Heart left ventricle (tissue), 16 donors: ENCODE results near the gene ZNF570. TPM values are rescaled to one million over a fixed set of nuclear protein-coding genes. Genes with fewer than 3 reads are reported as not detected.
A peak's percentile ranks its signal among the peaks of the same experiment; 100 is the strongest.

Experiments
- ATAC-seq, 4 donors: fragments of 200-7000 bp; cut with Tn5 transposase; one replicate each; pipeline ENCODE4 v1.9.1; 2020 to 2022; ENCODE audit warnings: moderate library complexity in 4 of 4, mild to moderate bottlenecking in 3 of 4, moderate number of reproducible peaks in 1 of 4
- DNase-seq, 5 donors: peaks; one replicate each; pipeline ENCODE4 v3.0.0-alpha.2; 2020
- H3K27ac ChIP-seq, 12 donors: fragments of 200-600 bp; sonication (generic) in 4 of 12; one replicate each; pipeline versions ENCODE4 v1.5.0 to v1.8.0; 2016 to 2022; ENCODE audit warnings: mild to moderate bottlenecking in 2 of 12
- H3K27me3 ChIP-seq, 9 donors: fragments of 200-600 bp; sonication (generic) in 2 of 9; one replicate each; pipeline versions ENCODE4 v1.5.1 to v1.8.0; 2016 to 2022; ENCODE audit warnings: mild to moderate bottlenecking in 3 of 9
- H3K36me3 ChIP-seq, 9 donors: fragments of 200-600 bp; sonication (generic) in 2 of 9; one replicate each; pipeline versions ENCODE4 v1.5.0 to v1.8.0; 2018 to 2022; ENCODE audit warnings: mild to moderate bottlenecking in 2 of 9
- H3K4me1 ChIP-seq, 12 donors: fragments of 200-600 bp; sonication (generic) in 4 of 12; one replicate each; pipeline versions ENCODE4 v1.5.0 to v1.8.0; 2016 to 2022; ENCODE audit warnings: mild to moderate bottlenecking in 3 of 12
- H3K4me3 ChIP-seq, 12 donors: fragments of 200-600 bp; sonication (generic) in 4 of 12; one replicate each; pipeline versions ENCODE4 v1.5.0 to v1.8.0; 2017 to 2022; ENCODE audit warnings: mild to moderate bottlenecking in 9 of 12, moderate library complexity in 4 of 12
- H3K9me3 ChIP-seq, 12 donors: fragments of 200-600 bp; sonication (generic) in 4 of 12; one replicate each; pipeline versions ENCODE4 v1.5.0 to v1.8.0; 2016 to 2022; ENCODE audit warnings: mild to moderate bottlenecking in 1 of 12
- POLR2A ChIP-seq, 2 donors: fragments of 450-650 bp; IDR thresholded peaks; one replicate each; pipeline ENCODE4 v1.6.1; 2017; ENCODE audit warnings: antibody characterized with exemption in 2 of 2, mild to moderate bottlenecking in 2 of 2, moderate library complexity in 2 of 2
- WGBS, 4 donors: extraction: QIAGEN DNeasy Blood & Tissue Kit in 2 of 4; methylation state at CpG; one replicate each; pipeline versions ENCODE4 v1.1.5 to v1.1.7; 2013 to 2018; 5-methylcytosine and 5-hydroxymethylcytosine counted together
- intact Hi-C, 10 donors: fragments of 100-400 bp; cut with DNase I; formaldehyde crosslinking; loops; one replicate each; pipeline versions ENCODE4 v1.11.1 to v1.14.2; 2022
- polyA plus RNA-seq, 2 donors: library from polyadenylated mRNA; stranded (reverse); fragments of 200-250 nt; gene quantifications; one replicate each; pipeline ENCODE4 v1.2.3, GENCODE V29; 2013
- total RNA-seq, 9 donors: library from RNA; depleted of rRNA in 2 of 9; stranded (reverse); fragments of >200 nt in 2 of 9; fragmentation: NEBNext Ultra II Directional in 3 of 9; extraction: Animal tissue kit (Norgen Biotek cat#: 25700) in 3 of 9; gene quantifications; one replicate each; pipeline versions ENCODE4 v1.1.0 to v1.2.4, GENCODE V29; 2016 to 2023
- TF ChIP-seq, protein P1 (sequence below), 12 donors: fragments of 200-600 bp; sonication (generic) in 4 of 12; IDR thresholded peaks; one replicate each; pipeline versions ENCODE4 v1.5.0 to v1.8.0; 2018 to 2022; ENCODE audit warnings: antibody characterized with exemption in 12 of 12, mild to moderate bottlenecking in 5 of 12
- donor health status: ischemic (EF 13 %, LVEDD 7.1; RV severe dilation, severe dysfunction).
- donor health status: healthy with polysubstance abuse.
- donor health status: DM: no; HTN: yes; CAD: no.
- donor health status: DM: no; HTN: no; CAD: no.
- donor health status: ischemic (EF 25% LVEDD 6.9; RV normal size, moderate dysfunction).
- donor health status: ischemic (EF 25% LVEDD 5.7; RV mildly dilated, moderate dysfunction).
- donor health status: healthy.
- donor health status: DM: yes; HTN: yes; CAD: no.
- donor health status: ischemic (EF 35%, LVEDD 5.7; RV mildly dilated, moderate dysfunction).
- donor health status: nonischemic (EF 11% LVEDD 7.7; RV severe dilation, severe dysfunction).
- donor health status: DM: yes; HTN: yes; CAD: no.
- donor health status: PGD.
- donor health status: ischemic (EF 29% LVEDD 5.4; RV normal size, mild dysfunction).
- donor health status: nonischemic (EF 23%, LVEDD 6.1; RV moderate dilation, normal function).

Gene ZNF570
- total and polyA plus RNA-seq, 11 donors, result 2.6 to 11.4 (median 7.0) TPM

DNA sequence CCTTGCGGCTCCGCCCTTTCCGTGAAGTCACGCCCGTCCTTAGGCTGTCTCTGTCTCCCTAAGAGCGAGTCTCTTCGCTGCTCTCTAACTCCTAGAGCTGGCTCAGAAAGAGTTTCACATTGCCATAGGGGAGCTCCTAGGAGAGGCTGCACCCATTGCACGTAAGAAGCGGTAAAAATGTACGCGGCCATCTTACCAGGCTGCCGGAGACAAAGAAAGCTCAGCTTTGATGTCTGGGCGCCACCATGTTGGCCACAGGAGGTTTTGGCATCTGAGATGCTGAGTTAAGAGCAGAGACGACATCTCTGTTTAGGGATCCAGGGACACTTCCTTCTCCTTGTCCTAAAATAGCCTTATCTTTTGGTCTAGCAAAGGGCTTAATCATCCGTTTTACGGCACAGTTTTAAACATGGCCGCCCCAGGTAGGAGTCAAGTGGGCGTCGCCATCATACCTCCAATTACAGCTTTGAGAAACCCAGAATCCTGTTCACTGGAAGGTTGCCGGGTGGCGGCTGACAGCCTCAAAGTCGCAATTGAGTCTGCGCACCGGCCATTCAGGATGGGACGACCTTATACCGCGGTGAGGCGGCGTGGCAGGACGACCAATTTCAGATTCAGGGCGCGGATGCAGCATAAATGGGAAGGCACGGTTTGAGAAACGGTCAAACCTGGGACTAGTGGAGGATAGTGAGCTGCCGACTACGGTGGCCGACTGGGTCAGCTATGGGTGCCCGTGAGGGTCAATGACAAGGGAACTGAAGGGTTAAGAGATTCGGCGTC is 37.4 kb downstream of the ZNF570 start, which contains the start of gene ZNF793:
TSS of gene ZNF793 (plus strand) at position 553 of the 780 bp plus-strand sequence. CDS start 16,501 bp downstream, outside the sequence.
- no peaks in the 10 kb centered on the region for H3K27me3 ChIP-seq
- peak within 1 kb of the TSS; percentile 62 to 87 (median 70) for H3K4me3 ChIP-seq
- peaks cover 0 to 19% (median 5%) of the 10 kb centered on the region in 12 donors for H3K4me1 ChIP-seq
- ATAC-seq, result peak; percentile 92 to 94 (median 94)
- peak; percentile 84 to 87 (median 86) for DNase-seq
- 0 to 1% (median 1%) methylated on average over 40 of the region's 40 CpGs for WGBS, 4 donors
- H3K9me3 ChIP-seq, result peaks cover 0 to 33% (median 0%) of the 10 kb centered on the region in 12 donors
- peak in 1 of 2 donors; percentile 13 for TF ChIP-seq POLR2A (IDR thresholded peaks at IDR 0.05)
- TF ChIP-seq, protein P1, sequence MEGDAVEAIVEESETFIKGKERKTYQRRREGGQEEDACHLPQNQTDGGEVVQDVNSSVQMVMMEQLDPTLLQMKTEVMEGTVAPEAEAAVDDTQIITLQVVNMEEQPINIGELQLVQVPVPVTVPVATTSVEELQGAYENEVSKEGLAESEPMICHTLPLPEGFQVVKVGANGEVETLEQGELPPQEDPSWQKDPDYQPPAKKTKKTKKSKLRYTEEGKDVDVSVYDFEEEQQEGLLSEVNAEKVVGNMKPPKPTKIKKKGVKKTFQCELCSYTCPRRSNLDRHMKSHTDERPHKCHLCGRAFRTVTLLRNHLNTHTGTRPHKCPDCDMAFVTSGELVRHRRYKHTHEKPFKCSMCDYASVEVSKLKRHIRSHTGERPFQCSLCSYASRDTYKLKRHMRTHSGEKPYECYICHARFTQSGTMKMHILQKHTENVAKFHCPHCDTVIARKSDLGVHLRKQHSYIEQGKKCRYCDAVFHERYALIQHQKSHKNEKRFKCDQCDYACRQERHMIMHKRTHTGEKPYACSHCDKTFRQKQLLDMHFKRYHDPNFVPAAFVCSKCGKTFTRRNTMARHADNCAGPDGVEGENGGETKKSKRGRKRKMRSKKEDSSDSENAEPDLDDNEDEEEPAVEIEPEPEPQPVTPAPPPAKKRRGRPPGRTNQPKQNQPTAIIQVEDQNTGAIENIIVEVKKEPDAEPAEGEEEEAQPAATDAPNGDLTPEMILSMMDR (IDR thresholded peaks at IDR 0.05), result no peak
- peaks cover 0 to 29% (median 15%) of the 10 kb centered on the region in 9 donors for H3K36me3 ChIP-seq
- intact Hi-C loops, result loop anchor here in 6 of 10 donors (1.0 to 10.0 kb wide), 6 partner anchors 34 to 148 kb away; partner anchors contain the start of genes ZNF570 (in 4 of the 6), ZNF569 (in 2 of the 6) and ZFP30 (in 1 of the 6)
- peak within 1 kb of the TSS; percentile 86 to 98 (median 93) for H3K27ac ChIP-seq

DNA sequence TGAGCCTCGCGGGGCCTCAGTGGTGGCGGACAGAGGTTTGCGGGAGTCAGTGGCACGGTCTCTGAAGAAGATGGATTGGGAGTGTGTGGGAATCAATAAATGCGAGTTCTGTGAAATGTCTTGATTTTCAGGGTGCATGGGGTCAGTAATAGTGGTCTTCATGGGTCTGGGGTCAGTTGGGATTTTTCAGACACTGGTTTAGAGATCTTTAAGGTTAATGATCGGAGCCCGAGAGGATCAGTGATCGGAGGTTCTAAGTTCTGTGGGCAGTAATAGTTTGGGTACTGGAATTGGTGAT is 38.0 kb downstream of the ZNF570 start:
- WGBS, 4 donors, result 3 to 6% (median 3%) methylated on average over 9 of the region's 9 CpGs
- DNase-seq (no peak), ATAC-seq (no peak)
- peak overlapping the region; percentile 62 to 87 (median 70) for H3K4me3 ChIP-seq
- H3K4me1 ChIP-seq, result peaks cover 0 to 19% (median 5%) of the 10 kb centered on the region in 12 donors
- TF ChIP-seq POLR2A (IDR thresholded peaks at IDR 0.05), result no peak
- TF ChIP-seq, protein P1 (IDR thresholded peaks at IDR 0.05), result no peak
- no peaks in the 10 kb centered on the region for H3K27me3 ChIP-seq
- intact Hi-C loops, result loop anchor here in 5 of 10 donors (2.0 to 10.0 kb wide), 4 partner anchors 35 to 148 kb away; partner anchors contain the start of genes ZNF570 (in 3 of the 5), ZNF569 (in 2 of the 5) and ZFP30 (in 1 of the 5)
- peak overlapping the region; percentile 86 to 98 (median 93) for H3K27ac ChIP-seq
- peaks cover 0 to 34% (median 20%) of the 10 kb centered on the region in 9 donors for H3K36me3 ChIP-seq
- peaks cover 0 to 33% (median 0%) of the 10 kb centered on the region in 12 donors for H3K9me3 ChIP-seq

DNA sequence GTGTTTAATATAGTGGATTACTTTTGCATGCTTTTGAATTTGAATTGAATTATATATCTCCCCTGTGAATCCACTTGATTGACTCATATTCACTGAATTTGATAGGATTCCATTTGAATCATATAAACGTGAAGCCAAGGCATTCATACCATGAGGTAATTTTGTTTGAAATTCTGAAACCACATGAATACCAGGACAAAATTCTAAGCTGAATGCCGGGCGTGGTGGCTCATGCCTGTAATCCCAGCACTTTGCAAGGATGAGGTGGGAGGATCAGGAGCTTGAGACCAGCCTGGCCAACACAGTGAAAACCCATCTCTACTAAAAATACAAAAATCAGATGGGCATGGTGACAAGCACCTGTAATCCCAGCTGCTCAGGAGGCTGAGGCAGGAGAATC is 42.0 kb downstream of the ZNF570 start:
- H3K4me1 ChIP-seq, result peaks cover 0 to 11% (median 0%) of the 10 kb centered on the region in 12 donors
- intact Hi-C loops, result loop anchor here in 1 of 10 donors (5.0 kb wide), 1 partner anchor 39 kb away; no protein-coding TSS in a partner anchor
- no peak for TF ChIP-seq POLR2A (IDR thresholded peaks at IDR 0.05)
- TF ChIP-seq, protein P1 (IDR thresholded peaks at IDR 0.05), result no peak
- 87 to 97% (median 94%) methylated on average over 3 of the region's 3 CpGs for WGBS, 4 donors
- H3K27me3 ChIP-seq, result no peaks in the 10 kb centered on the region
- no peak for ATAC-seq
- H3K27ac ChIP-seq, result no peak overlapping the region
- H3K4me3 ChIP-seq, result no peak overlapping the region
- peaks cover 0 to 50% (median 0%) of the 10 kb centered on the region in 12 donors for H3K9me3 ChIP-seq
- no peak for DNase-seq
- peaks cover 0 to 63% (median 36%) of the 10 kb centered on the region in 9 donors for H3K36me3 ChIP-seq

DNA sequence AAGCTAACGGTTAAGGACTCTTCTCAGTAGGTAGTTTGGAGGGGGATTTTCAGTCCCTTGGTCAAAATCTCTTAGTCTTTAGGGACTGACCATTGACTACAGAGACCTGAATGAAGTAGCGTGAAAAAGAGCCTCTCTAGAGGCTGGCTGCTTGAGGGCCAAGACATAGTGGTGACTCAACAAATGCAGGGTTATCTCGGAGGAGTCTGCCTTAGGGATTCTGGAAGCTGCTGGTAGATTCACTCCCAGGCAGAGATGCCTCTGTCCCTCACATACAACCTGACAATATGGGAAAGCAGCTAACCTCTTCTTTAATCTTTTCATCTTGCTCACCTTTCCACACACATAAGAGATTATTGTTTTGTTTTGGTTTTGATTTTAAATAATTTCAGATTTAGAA is 42.7 kb downstream of the ZNF570 start:
- intact Hi-C loops, result loop anchor here in 1 of 10 donors (5.0 kb wide), 1 partner anchor 40 kb away; no protein-coding TSS in a partner anchor
- no peak overlapping the region for H3K4me3 ChIP-seq
- ATAC-seq (no peak), DNase-seq (no peak)
- peaks cover 0 to 11% (median 0%) of the 10 kb centered on the region in 12 donors for H3K4me1 ChIP-seq
- H3K27ac ChIP-seq, result no peak overlapping the region
- peaks cover 0 to 65% (median 36%) of the 10 kb centered on the region in 9 donors for H3K36me3 ChIP-seq
- no peaks in the 10 kb centered on the region for H3K27me3 ChIP-seq
- H3K9me3 ChIP-seq, result peaks cover 0 to 56% (median 0%) of the 10 kb centered on the region in 12 donors
- TF ChIP-seq, protein P1 (IDR thresholded peaks at IDR 0.05), result no peak
- no peak for TF ChIP-seq POLR2A (IDR thresholded peaks at IDR 0.05)
- WGBS, 4 donors, result 92 to 96% (median 94%) methylated on average over 3 of the region's 3 CpGs
